Measurements from ENCODE around the gene NKAIN1.
A peak's percentile ranks its signal among the peaks of the same experiment; 100 is the strongest.
"Not testable (repeated sequence)": the region's sequence is repeated elsewhere in the genome, so short reads cannot be mapped to it uniquely, and the experiment has no call there.

The NKAIN1 gene

GRCh38 chr1:31193729-31194128 lies 46.0 kb downstream of the NKAIN1 start:
- no peak for DNase-seq

- DNase-seq = no peak
These were observed 48.4 kb downstream of the NKAIN1 start for GRCh38 chr1:31191281-31191680.

- DNase-seq = no peak
These were observed 49.7 kb downstream of the NKAIN1 start for GRCh38 chr1:31189696-31190674.

GRCh38 chr1:31183927-31184554 lies 55.6 kb downstream of the NKAIN1 start:
- peak; percentile 34 for DNase-seq

- DNase-seq = no peak
These were observed 56.6 kb downstream of the NKAIN1 start for GRCh38 chr1:31183126-31183525.

GRCh38 chr1:31182352-31182751 lies 57.3 kb downstream of the NKAIN1 start:
- DNase-seq = no peak

DNA sequence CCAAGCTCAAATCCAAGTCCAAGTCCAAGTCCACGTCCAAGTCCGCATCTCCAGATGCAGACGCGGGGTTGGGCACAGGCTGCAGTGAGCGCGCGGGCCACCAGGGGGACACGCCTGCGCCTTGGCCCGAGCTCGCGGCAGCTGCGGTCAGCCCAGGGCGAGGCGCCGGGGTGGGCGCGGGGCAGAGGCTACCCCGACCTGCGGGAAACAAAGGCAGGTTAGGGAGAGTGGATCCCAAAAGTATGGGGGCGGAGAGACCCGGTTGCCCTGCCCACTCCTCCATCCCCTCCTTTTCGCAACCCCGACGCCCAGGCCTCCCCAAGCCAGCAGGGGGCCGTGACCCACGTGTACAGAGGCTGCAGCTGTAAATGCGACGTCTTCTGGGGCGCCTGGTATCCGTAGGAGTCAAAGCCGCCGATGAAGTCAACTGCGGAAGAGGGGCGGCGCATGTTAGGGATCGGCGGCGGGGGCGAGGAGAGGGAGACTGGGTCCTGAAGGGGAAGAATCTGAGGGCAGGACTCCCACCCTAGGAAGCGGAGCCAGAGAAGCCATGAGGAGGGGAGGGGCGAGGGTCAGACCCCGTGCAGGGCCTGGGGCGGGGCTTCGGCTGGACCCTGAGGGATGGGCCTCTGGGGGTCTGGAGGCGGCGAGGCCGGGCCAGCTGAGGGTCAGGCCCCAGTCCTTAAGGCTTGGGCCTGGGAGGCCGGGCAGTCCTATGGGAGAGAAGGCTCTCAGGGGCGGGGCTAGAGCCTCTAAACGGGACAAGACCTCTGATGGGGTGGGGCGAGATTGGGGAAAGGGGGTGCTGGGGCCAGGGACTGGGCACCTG lies 58.0 kb downstream of the NKAIN1 start:
- DNase-seq = no peak

DNA sequence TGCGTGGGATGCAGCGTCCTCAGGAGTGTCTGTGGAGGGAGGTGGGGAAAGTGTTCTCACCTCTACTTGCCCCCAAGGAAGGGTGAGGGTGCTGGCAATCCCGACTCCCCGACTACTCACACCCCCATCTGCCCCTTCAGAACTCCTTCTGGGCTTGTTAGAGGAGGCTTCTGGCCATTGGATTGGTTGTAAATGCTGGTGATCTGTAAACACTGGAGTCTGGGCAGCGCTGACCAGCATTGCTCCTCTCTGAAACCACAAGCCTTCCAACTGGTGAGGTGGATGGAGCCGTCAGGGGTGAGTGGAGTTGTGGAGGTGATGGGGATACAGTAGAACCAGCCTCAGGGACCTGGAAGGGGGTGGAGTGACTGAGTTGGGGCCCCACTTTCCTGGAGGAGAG lies 59.3 kb downstream of the NKAIN1 start:
- no peak for DNase-seq

GRCh38 chr1:31176291-31176690 lies 63.4 kb downstream of the NKAIN1 start:
- DNase-seq = not testable (repeated sequence)

DNA sequence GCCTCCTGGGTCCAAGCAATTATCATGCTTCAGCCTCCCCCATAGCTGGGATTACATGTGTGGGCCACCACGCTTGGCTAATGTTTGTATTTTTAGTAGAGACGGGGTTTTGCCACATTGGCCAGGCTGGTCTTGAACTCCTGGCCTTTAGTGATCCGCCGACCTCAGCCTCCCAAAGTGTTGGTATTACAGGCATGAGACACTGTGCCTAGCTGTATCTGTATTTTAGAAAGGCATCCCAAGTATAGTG lies 69.3 kb downstream of the NKAIN1 start:
- DNase-seq = no peak

DNA sequence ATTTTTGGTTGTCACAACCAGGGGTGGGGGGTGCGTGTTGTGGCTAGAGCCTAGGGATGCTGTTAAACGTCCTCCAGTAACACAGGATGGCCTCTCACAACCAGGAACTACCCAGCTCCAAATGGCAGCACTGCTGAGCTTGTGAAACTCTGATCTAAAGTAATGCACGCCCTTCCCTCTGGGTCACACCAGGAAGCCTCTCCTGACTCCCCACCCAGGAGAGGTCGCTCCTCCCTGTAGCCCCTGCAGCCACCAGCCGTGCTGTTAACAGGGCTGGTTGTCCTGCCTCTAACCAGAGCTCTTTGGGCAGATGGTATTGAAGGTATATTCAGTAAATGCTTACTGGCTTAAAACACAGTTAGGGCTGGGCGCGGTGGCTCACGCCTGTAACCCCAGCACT lies 73.2 kb downstream of the NKAIN1 start:
- no peak for DNase-seq

- DNase-seq = no peak
These were observed 75.4 kb downstream of the NKAIN1 start for GRCh38 chr1:31164291-31164690.

- no peak for DNase-seq
These were observed 75.8 kb downstream of the NKAIN1 start for GRCh38 chr1:31163866-31164265.

DNA sequence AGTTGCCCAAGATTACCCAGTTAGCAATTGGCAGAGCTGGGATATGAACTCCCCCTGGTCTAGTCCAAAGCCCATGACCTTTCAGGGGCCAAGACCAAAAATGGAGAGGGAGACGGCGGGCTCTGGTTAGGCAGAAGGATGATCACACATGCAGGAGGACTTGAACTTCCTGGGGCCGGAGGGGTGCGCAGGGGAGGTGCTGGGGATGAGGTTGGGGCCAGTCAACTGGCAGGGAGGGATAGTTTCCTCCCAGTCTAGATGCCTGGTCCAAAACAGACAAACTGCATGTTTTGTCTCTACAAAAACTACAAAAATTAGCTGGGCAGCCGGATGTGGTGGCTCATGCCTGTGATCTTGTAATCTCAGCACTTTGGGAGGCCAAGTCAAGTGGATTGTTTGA lies 78.1 kb downstream of the NKAIN1 start:
- DNase-seq = no peak

DNA sequence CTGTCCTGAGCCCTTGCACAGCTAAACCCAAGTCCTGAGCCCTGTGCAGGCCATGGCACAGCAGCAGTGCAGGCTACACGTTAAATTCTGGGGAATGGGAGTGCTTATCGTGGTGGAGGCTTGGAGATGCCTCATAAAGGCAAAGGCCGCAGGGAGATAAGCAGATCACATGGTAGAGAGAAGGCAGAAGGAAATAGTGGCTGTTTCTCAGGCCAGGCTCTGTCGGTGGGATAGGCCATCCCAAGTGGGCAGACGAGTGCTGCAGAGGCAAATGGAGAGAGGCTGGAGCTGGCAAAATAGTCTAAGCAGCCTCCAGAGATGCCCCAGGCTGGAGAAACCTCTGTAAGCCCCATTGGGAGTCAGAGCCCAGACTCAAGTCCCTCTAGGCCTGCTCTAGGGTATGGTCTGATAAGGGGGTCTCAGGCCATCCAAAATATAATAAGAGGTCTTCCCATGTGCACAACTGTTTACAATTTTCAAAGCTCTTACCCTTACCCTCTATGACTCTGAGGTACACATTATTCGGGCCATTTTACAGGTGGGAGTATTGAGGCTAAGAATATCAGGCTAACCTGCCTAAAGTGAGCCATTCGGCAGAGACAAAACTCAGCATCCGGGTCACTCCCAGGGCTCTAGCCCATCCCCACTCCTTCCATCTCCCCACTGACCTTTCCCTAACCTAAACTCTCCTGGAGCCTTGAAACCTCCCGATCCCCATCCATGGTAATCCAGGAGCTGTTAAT lies 79.6 kb downstream of the NKAIN1 start:
- DNase-seq = no peak

DNA sequence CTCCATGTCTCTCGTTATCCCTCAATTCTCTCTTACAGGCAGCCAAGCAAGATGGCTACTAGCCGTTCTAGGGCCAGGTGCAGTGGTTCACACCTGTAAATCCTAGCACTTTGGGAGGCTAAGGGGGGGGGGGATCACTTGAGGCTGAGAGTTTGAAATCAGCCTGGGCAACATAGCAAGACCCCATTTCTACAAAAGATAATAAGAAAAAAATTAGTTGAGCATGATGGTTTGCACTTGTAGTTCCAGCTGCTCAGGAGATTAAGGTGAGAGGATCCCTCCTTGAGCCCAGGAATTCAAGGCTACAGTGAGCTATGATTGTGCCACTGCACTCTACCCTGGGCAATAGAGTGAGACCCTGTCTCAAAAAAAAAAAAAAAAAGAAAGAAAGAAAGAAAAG lies 80.4 kb downstream of the NKAIN1 start:
- no peak for DNase-seq

GRCh38 chr1:31155216-31155806 lies 84.4 kb downstream of the NKAIN1 start:
- DNase-seq = no peak

GRCh38 chr1:31154632-31155215 lies 85.0 kb downstream of the NKAIN1 start:
- DNase-seq = peak; percentile 57

GRCh38 chr1:31154000-31154631 lies 85.6 kb downstream of the NKAIN1 start:
- DNase-seq = no peak

- no peak for DNase-seq
These were observed 86.3 kb downstream of the NKAIN1 start for GRCh38 chr1:31153423-31153822.

DNA sequence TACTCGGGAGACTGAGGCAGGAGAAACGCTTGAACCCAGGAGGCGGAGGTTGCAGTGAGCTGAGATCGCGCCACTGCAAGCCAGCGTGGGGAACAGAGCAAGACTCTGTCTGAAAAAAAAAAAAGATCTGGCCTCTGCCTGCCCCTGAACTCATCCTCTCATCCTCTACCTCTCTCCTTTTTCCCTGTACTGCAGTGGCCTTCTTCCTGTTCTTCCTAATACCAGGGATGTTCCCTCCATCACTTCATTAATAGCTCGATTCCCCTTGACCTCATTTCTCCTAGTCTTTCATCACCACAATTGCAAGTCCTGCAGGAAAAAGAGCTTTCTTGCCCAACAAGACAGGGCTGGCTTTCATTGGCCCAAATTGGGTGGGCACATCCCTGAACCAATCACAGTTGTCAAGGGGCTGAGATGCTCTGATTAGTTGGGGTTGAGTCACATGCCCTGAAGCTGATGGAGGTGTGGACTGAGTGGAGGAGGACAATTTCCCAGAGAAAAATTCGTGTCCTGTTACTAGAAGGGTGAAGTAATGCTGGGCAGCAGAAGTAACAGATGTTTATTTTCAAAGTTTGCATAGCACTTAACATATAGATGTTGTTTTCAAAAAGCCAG lies 87.4 kb downstream of the NKAIN1 start:
- DNase-seq = no peak
